Stimulated activated CD8-positive, alpha-beta memory T cell treated with anti-CD3 and anti-CD28 coated beads, Interleukin-15, amount 100 ng/mL, for 24 hours (primary cell): Measurements from ENCODE around the gene FOXP1.

Experiments
- DNase-seq: peaks from one replicate; pipeline ENCODE4 v3.0.0-alpha.2; 2020; ENCODE audit warnings: low read depth

FOXP1 gene

GRCh38 chr3:71372241-71372768 lies 211.2 kb downstream of the FOXP1 start:
- DNase-seq: no peak

- DNase-seq: no peak
These were observed 212.2 kb downstream of the FOXP1 start for GRCh38 chr3:71371282-71371681.

- no peak for DNase-seq
These were observed 213.1 kb downstream of the FOXP1 start for GRCh38 chr3:71370467-71370866.

- no peak for DNase-seq
These were observed 213.7 kb downstream of the FOXP1 start for GRCh38 chr3:71369701-71370391.

GRCh38 chr3:71366988-71367604 lies 216.4 kb downstream of the FOXP1 start:
- DNase-seq: no peak

GRCh38 chr3:71361334-71361890 lies 222.1 kb downstream of the FOXP1 start:
- no peak for DNase-seq

- no peak for DNase-seq
These were observed 222.8 kb downstream of the FOXP1 start for GRCh38 chr3:71360764-71361163.

GRCh38 chr3:71360180-71360579 lies 223.3 kb downstream of the FOXP1 start:
- DNase-seq: no peak

- no peak for DNase-seq
These were observed 225.3 kb downstream of the FOXP1 start for GRCh38 chr3:71358243-71358642.

- no peak for DNase-seq
These were observed 227.3 kb downstream of the FOXP1 start for GRCh38 chr3:71356265-71356664.

- DNase-seq: no peak
These were observed 227.7 kb downstream of the FOXP1 start for GRCh38 chr3:71355862-71356261.

- DNase-seq: no peak
These were observed 228.5 kb downstream of the FOXP1 start for GRCh38 chr3:71355037-71355436.

GRCh38 chr3:71351403-71352149 lies 232.0 kb downstream of the FOXP1 start:
- DNase-seq: no peak

- no peak for DNase-seq
These were observed 232.5 kb downstream of the FOXP1 start for GRCh38 chr3:71350998-71351397.

- no peak for DNase-seq
These were observed 234.7 kb downstream of the FOXP1 start for GRCh38 chr3:71348831-71349230.

- DNase-seq: no peak
These were observed 235.4 kb downstream of the FOXP1 start for GRCh38 chr3:71348001-71348632.

- no peak for DNase-seq
These were observed 237.5 kb downstream of the FOXP1 start for GRCh38 chr3:71346061-71346460.

- no peak for DNase-seq
These were observed 238.0 kb downstream of the FOXP1 start for GRCh38 chr3:71345429-71346040.

- DNase-seq: no peak
These were observed 241.8 kb downstream of the FOXP1 start for GRCh38 chr3:71341721-71342120.

- no peak for DNase-seq
These were observed 244.5 kb downstream of the FOXP1 start for GRCh38 chr3:71339049-71339448.

GRCh38 chr3:71332813-71333212 lies 250.7 kb downstream of the FOXP1 start:
- no peak for DNase-seq

GRCh38 chr3:71330909-71331308 lies 252.6 kb downstream of the FOXP1 start:
- no peak for DNase-seq
